GM18498 (cell line): ENCODE results near the gene SIRT2.
"Not testable (repeated sequence)": the region's sequence is repeated elsewhere in the genome, so short reads cannot be mapped to it uniquely, and the experiment has no call there.

Experiments
- ATAC-seq: cut with Tn5 transposase; IDR thresholded peaks from one replicate; pipeline ENCODE4 v1.9.1; 2021; ENCODE audit warnings: mild to moderate bottlenecking, moderate library complexity; ENCODE audit not compliant: unreplicated experiment

SIRT2 gene

GRCh38 chr19:38898788-38899446 lies 501 bp downstream of the SIRT2 start:
- no peak for ATAC-seq

GRCh38 chr19:38894968-38895367 lies 4.5 kb downstream of the SIRT2 start:
- no peak for ATAC-seq

- ATAC-seq: no peak
These were observed 6.1 kb downstream of the SIRT2 start for GRCh38 chr19:38893341-38893771.

- ATAC-seq: no peak
These were observed 6.6 kb downstream of the SIRT2 start for GRCh38 chr19:38892841-38893240.

GRCh38 chr19:38891771-38892170 lies 7.6 kb downstream of the SIRT2 start:
- no peak for ATAC-seq

GRCh38 chr19:38890686-38891085 lies 8.7 kb downstream of the SIRT2 start:
- no peak for ATAC-seq

- ATAC-seq: no peak
These were observed 9.6 kb downstream of the SIRT2 start for GRCh38 chr19:38889803-38890202.

- ATAC-seq: no peak
These were observed 10.5 kb downstream of the SIRT2 start for GRCh38 chr19:38888876-38889275.

GRCh38 chr19:38884691-38885090 lies 14.7 kb downstream of the SIRT2 start:
- ATAC-seq: not testable (repeated sequence)

GRCh38 chr19:38883286-38883685 lies 16.1 kb downstream of the SIRT2 start:
- no peak for ATAC-seq

- no peak for ATAC-seq
These were observed 18.4 kb downstream of the SIRT2 start for GRCh38 chr19:38880882-38881609.

- no peak for ATAC-seq
These were observed 19.1 kb downstream of the SIRT2 start for GRCh38 chr19:38880076-38880881.

- ATAC-seq: no peak
These were observed 20.0 kb downstream of the SIRT2 start for GRCh38 chr19:38879400-38879751.

- ATAC-seq: no peak
These were observed 20.6 kb downstream of the SIRT2 start for GRCh38 chr19:38878575-38879399.

- ATAC-seq: peak; percentile 62
These were observed 21.4 kb downstream of the SIRT2 start, which contains the start of gene RINL for GRCh38 chr19:38877781-38878574. Gene RINL, minus strand, starts transcription at chr19:38878275. Its CDS starts 1,533 bp downstream, at chr19:38876742.

GRCh38 chr19:38875656-38876395 lies 23.6 kb downstream of the SIRT2 start:
- ATAC-seq: no peak

- ATAC-seq: not testable (repeated sequence)
These were observed 26.0 kb downstream of the SIRT2 start for GRCh38 chr19:38873400-38873799.

- no peak for ATAC-seq
These were observed 28.8 kb downstream of the SIRT2 start for GRCh38 chr19:38870612-38871011.
